T-helper 22 cell (primary cell): ENCODE results near the gene MARVELD2.

Experiments
- DNase-seq: peaks from one replicate; pipeline ENCODE4 v3.0.0-alpha.2; 2020; ENCODE audit warnings: low read depth

Gene MARVELD2

DNA sequence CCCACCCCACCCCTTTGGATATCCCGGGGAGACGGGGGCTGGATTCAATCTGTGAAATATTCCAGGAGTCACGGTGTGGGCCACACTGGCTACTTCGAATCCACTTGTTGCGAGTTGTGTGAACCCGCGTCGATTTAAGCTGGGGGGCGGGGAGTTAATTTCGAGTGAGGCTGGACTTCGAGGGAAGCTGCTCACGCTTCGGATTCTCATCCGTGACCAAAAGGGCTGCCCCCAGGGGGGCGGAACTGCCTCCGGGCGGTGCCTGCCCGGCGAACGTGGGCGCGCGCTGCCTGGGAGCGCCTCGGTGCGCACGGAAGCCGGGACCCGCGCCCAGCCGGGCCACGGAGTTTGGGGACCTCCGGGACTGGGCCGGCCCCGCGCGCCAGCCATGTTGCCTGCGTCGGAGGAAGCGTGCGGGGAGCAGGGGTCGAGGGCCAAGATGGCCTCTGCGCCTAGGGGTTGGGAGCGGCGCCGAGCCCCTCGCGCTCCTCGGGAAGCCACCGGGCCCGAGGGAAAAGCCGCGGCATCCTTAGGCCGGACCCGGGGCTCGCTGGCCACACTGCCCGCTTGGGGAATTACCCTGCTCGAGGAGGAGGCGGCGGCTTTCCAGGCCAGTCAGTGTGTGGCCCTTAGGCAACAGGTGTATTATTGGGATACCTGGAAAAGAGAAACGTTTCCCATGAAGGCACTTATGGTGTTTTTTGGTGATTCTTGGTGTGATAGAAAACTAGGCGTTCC lies 78.6 kb downstream of the MARVELD2 start:
- DNase-seq, result no peak
